Stomach (tissue), 9 donors: ENCODE measurements around the gene B3GNT5. TPM values are rescaled to one million over a fixed set of nuclear protein-coding genes. Genes with fewer than 3 reads are reported as not detected.

ENCODE experiments used
- DNase-seq, 2 donors: peaks; one replicate each; pipeline versions ENCODE4 v3.0.0 to v3.0.0-alpha.2; 2013 to 2019
- H3K27ac ChIP-seq, 5 donors: fragments of 200-600 bp in 4 of 5; sonication (generic) in 4 of 5; one replicate each; pipeline ENCODE4 v1.5.1; 2013 to 2019; ENCODE audit warnings: mild to moderate bottlenecking in 1 of 5, moderate library complexity in 1 of 5
- H3K27me3 ChIP-seq, 3 donors: fragments of 200-600 bp; sonication (generic); one replicate each; pipeline ENCODE4 v1.5.1; 2017 to 2019; ENCODE audit warnings: mixed run types in 1 of 3
- H3K36me3 ChIP-seq, 4 donors: fragments of 200-600 bp; sonication (generic); 1 replicate in 3 of 4; 2 replicates in 1 of 4; pipeline ENCODE4 v1.5.1; 2016 to 2019
- H3K4me1 ChIP-seq, 4 donors: fragments of 200-600 bp; sonication (generic); one replicate each; pipeline ENCODE4 v1.5.1; 2016 to 2019
- H3K4me3 ChIP-seq, 4 donors: fragments of 200-600 bp; sonication (generic) in 3 of 4; one replicate each; pipeline ENCODE4 v1.5.1; 2016 to 2019; ENCODE audit warnings: mild to moderate bottlenecking in 1 of 4
- H3K9me3 ChIP-seq, 4 donors: fragments of 200-600 bp; sonication (generic); one replicate each; pipeline ENCODE4 v1.5.1; 2016 to 2019
- EP300 ChIP-seq: sonication (generic); formaldehyde crosslinking; IDR thresholded peaks from one replicate; pipeline ENCODE4 v1.6.1; 2017; ENCODE audit warnings: antibody characterized with exemption
- POLR2A ChIP-seq, 4 donors: fragments of 450-650 bp; IDR thresholded peaks; one replicate each; pipeline ENCODE4 v1.6.1; 2016; ENCODE audit warnings: antibody characterized with exemption in 4 of 4, control low read depth in 2 of 4, mild to moderate bottlenecking in 1 of 4, moderate library complexity in 1 of 4
- POLR2AphosphoS5 ChIP-seq, 3 donors: sonication (generic); formaldehyde crosslinking; IDR thresholded peaks; one replicate each; pipeline ENCODE4 v1.6.1; 2016; ENCODE audit warnings: antibody characterized with exemption in 3 of 3
- WGBS, 5 donors: extraction: QIAGEN DNeasy Blood & Tissue Kit in 3 of 5; methylation state at CpG; one replicate each; pipeline versions ENCODE4 v1.1.5 to v1.1.7; 2013 to 2018; 5-methylcytosine and 5-hydroxymethylcytosine counted together
- intact Hi-C: fragments of 100-400 bp; cut with DNase I; formaldehyde crosslinking; loops from one replicate; pipeline ENCODE4 v1.15.1; 2023; ENCODE audit warnings: low total_unique reads
- polyA plus RNA-seq, 3 donors: library from polyadenylated mRNA; stranded (reverse); fragments of 200-250 nt; gene quantifications; one replicate each; pipeline ENCODE4 v1.2.3, GENCODE V29; 2013
- total RNA-seq, 5 donors: library from RNA; depleted of rRNA; stranded (reverse); fragments of >200 nt; gene quantifications; one replicate each; pipeline versions ENCODE4 v1.1.0 to v1.2.3, GENCODE V29; 2014 to 2016
- TF ChIP-seq, protein P1 (sequence below), 7 experiments: fragments of 450-650 bp in 4 of 7; fragments of 200-600 bp in 3 of 7; sonication (generic) in 3 of 7; IDR thresholded peaks; one replicate each; pipeline ENCODE4 v1.5.1; 2016 to 2019; ENCODE audit warnings: antibody characterized with exemption in 7 of 7, control low read depth in 2 of 7, mild to moderate bottlenecking in 1 of 7
- donor health status: healthy with polysubstance abuse.
- donor health status: Bipolar disorder and iron deficiency.
- donor health status: healthy.

The B3GNT5 gene
- total and polyA plus RNA-seq, 8 donors = 4.1 to 39.7 (median 7.2) TPM

DNA sequence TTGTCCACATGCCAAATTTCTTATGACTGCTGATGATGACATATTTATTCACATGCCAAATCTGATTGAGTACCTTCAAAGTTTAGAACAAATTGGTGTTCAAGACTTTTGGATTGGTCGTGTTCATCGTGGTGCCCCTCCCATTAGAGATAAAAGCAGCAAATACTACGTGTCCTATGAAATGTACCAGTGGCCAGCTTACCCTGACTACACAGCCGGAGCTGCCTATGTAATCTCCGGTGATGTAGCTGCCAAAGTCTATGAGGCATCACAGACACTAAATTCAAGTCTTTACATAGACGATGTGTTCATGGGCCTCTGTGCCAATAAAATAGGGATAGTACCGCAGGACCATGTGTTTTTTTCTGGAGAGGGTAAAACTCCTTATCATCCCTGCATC, 17.3 kb downstream of the B3GNT5 start:
- TF ChIP-seq, protein P1, sequence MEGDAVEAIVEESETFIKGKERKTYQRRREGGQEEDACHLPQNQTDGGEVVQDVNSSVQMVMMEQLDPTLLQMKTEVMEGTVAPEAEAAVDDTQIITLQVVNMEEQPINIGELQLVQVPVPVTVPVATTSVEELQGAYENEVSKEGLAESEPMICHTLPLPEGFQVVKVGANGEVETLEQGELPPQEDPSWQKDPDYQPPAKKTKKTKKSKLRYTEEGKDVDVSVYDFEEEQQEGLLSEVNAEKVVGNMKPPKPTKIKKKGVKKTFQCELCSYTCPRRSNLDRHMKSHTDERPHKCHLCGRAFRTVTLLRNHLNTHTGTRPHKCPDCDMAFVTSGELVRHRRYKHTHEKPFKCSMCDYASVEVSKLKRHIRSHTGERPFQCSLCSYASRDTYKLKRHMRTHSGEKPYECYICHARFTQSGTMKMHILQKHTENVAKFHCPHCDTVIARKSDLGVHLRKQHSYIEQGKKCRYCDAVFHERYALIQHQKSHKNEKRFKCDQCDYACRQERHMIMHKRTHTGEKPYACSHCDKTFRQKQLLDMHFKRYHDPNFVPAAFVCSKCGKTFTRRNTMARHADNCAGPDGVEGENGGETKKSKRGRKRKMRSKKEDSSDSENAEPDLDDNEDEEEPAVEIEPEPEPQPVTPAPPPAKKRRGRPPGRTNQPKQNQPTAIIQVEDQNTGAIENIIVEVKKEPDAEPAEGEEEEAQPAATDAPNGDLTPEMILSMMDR (IDR thresholded peaks at IDR 0.05) = no peak
- TF ChIP-seq POLR2AphosphoS5 (IDR thresholded peaks at IDR 0.05) (peak in 1 of 3 donors; percentile 19), EP300 (no peak), POLR2A (IDR thresholded peaks at IDR 0.05) (no peak)
- Histone ChIP-seq H3K9me3 (no peaks in the 10 kb centered on the region), H3K36me3 (peaks cover 0 to 14% (median 5%) of the 10 kb centered on the region in 4 donors), H3K27me3 (no peaks in the 10 kb centered on the region), H3K4me3 (no peak overlapping the region), H3K27ac (no peak overlapping the region), H3K4me1 (peaks cover 25 to 55% (median 39%) of the 10 kb centered on the region in 4 donors)
- intact Hi-C loops = no loop called here
- DNase-seq = no peak
- WGBS, 5 donors = 41 to 69% (median 48%) methylated on average over 7 of the region's 7 CpGs

DNA sequence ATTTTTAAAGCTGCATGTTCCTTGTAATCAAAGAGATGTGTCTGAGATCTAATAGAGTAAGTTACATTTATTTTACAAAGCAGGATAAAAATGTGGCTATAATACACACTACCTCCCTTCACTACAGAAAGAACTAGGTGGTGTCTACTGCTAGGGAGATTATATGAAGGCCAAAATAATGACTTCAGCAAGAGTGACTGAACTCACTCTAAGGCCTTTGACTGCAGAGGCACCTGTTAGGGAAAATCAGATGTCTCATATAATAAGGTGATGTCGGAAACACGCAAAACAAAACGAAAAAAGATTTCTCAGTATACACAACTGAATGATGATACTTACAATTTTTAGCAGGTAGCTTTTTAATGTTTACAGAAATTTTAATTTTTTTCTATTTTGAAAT, 19.1 kb downstream of the B3GNT5 start:
- peaks cover 20 to 47% (median 29%) of the 10 kb centered on the region in 4 donors for H3K4me1 ChIP-seq
- no peak for DNase-seq
- no peak for TF ChIP-seq EP300
- TF ChIP-seq POLR2AphosphoS5 (IDR thresholded peaks at IDR 0.05) = no peak
- TF ChIP-seq, protein P1 (IDR thresholded peaks at IDR 0.05) = no peak
- TF ChIP-seq POLR2A (IDR thresholded peaks at IDR 0.05) = no peak
- peaks cover 0 to 14% (median 5%) of the 10 kb centered on the region in 4 donors for H3K36me3 ChIP-seq
- no peaks in the 10 kb centered on the region for H3K27me3 ChIP-seq
- intact Hi-C loops = no loop called here
- no peak overlapping the region for H3K4me3 ChIP-seq
- 94 to 99% (median 96%) methylated on average over 3 of the region's 3 CpGs for WGBS, 5 donors
- no peaks in the 10 kb centered on the region for H3K9me3 ChIP-seq
- peak overlapping the region in 1 of 5 donors; percentile 9 for H3K27ac ChIP-seq

DNA sequence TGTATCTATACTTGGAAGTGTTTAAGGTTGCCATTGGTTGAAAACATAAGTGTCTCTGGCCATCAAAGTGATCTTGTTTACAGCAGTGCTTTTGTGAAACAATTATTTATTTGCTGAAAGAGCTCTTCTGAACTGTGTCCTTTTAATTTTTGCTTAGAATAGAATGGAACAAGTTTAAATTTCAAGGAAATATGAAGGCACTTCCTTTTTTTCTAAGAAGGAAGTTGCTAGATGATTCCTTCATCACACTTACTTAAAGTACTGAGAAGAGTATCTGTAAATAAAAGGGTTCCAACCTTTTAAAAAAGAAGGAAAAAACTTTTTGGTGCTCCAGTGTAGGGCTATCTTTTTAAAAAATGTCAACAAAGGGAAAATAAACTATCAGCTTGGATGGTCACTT, 19.7 kb downstream of the B3GNT5 start:
- Histone ChIP-seq H3K4me1 (peaks cover 13 to 41% (median 23%) of the 10 kb centered on the region in 4 donors), H3K4me3 (no peak overlapping the region), H3K27me3 (no peaks in the 10 kb centered on the region), H3K27ac (peak overlapping the region in 1 of 5 donors; percentile 9), H3K9me3 (no peaks in the 10 kb centered on the region), H3K36me3 (peaks cover 0 to 14% (median 5%) of the 10 kb centered on the region in 4 donors)
- TF ChIP-seq POLR2AphosphoS5 (IDR thresholded peaks at IDR 0.05) (no peak), EP300 (no peak), POLR2A (IDR thresholded peaks at IDR 0.05) (no peak)
- TF ChIP-seq, protein P1 (IDR thresholded peaks at IDR 0.05) = no peak
- no peak for DNase-seq
- intact Hi-C loops = no loop called here

- peak overlapping the region in 3 of 5 donors; percentile 15 to 63 (median 53) for H3K27ac ChIP-seq
- no peak for DNase-seq
- H3K36me3 ChIP-seq = peaks cover 0 to 12% (median 2%) of the 10 kb centered on the region in 4 donors
- intact Hi-C loops = no loop called here
- H3K27me3 ChIP-seq = no peaks in the 10 kb centered on the region
- peaks cover 5 to 32% (median 14%) of the 10 kb centered on the region in 4 donors for H3K4me1 ChIP-seq
- no peak for TF ChIP-seq POLR2AphosphoS5 (IDR thresholded peaks at IDR 0.05)
- TF ChIP-seq, protein P1 (IDR thresholded peaks at IDR 0.05) = no peak
- no peak for TF ChIP-seq POLR2A (IDR thresholded peaks at IDR 0.05)
- no peak for TF ChIP-seq EP300
- H3K9me3 ChIP-seq = no peaks in the 10 kb centered on the region
- no peak overlapping the region for H3K4me3 ChIP-seq
- 61 to 68% (median 63%) methylated on average over 5 of the region's 5 CpGs for WGBS, 5 donors
Observed at GRCh38 chr3:183274609-183275008, 21.6 kb downstream of the B3GNT5 start.
